Stimulated activated CD8-positive, alpha-beta memory T cell treated with anti-CD3 and anti-CD28 coated beads, Interleukin-15, amount 100 ng/mL, for 4 hours (primary cell): ENCODE results near the gene OLR1.
"Not testable (repeated sequence)": the region's sequence is repeated elsewhere in the genome, so short reads cannot be mapped to it uniquely, and the experiment has no call there.

Experiments
- DNase-seq, 2 donors: peaks; one replicate each; pipeline ENCODE4 v3.0.0-alpha.2; 2020; ENCODE audit warnings: low read depth in 2 of 2

The OLR1 gene

DNA sequence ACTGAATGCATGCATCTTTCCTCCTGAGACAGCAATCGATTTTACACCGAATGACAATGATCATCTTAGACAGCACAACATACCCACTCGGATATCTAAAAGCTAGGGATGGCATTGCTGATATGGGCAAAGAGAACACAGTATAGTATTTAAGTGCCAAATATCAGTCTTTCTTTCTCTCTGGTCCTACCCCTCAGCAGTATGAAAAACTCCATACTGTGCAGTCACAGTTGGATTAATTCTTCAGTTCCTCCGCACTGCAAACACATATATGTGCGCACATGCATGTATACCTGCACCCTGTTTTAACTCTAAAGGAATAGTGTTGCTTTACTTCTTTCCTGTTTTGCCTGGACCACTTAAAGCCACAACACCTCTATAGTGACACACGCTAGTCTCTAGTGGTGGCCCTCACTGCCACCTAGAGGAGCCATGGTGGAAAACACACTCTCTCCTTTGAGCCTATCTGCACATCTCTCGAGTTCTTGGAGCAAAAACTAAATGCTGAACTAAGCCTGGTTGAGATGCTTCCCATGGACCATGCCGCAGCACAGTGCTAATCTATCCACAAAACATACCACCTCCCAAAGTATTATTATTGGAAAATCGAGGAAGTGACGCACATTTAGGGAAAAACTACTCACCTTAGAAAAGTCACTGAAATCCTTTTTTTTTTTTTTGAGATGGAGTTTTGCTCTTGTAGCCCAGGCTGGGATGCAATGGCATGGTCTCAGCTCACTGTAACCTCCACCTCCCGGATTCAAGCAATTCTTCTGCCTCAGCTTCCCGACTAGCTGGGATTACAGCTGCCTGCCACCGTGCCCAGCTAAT lies 18.8 kb upstream of the OLR1 start:
- no peak for DNase-seq

DNA sequence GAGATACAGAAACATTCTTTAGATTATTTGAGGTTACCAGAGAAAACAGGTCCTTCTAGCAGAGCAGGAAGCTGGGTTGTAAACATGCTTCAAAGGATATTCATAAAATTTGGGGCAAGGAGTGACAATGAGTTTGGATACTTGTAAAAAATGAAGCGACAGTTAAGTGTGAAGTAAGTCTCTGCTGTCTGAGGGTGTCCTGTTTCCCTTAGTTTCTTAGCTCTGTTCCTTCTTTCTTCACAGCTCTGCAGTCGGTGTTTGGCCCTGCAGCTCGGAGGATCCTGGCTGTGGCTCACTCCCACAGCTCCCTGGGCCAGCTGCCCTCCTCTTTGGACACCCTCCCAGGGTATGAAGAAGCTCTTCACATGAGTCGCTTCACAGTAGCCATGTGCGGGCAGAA lies 17.7 kb upstream of the OLR1 start:
- DNase-seq: no peak

DNA sequence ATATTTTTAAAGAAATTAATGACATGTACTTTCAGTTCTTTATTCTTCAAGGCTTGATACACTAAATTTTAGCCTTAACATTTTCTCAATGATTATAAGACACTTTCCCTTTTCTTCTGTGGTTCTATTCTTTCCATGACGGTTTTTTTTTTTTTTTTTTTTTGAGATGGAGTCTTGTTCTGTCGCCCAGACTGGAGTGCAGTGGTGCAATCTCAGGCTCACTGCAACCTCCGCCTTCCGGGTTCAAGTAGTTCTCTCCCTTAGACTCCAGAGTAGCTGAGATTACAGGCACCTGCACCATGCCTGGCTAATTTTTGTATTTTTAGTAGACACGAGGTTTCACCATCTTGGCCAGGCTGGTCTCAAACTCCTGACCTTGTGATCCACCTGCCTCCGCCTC lies 15.0 kb upstream of the OLR1 start:
- DNase-seq: not testable (repeated sequence)

DNA sequence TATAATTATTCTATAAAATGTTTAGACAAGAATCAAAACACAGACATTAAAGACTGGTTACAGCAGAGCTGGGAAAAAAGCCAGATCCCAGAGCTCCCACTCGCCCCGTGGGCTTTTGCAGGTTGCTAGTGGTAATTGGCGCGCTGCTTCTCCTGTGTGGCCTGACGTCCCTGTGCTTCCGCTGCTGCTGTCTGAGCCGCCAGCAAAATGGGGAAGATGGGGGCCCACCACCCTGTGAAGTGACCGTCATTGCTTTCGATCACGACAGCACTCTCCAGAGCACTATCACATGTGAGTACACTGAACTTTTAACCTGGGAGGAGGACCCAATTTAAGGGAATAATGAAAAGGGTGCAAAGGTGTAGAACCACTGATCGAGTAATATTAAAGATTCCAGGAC lies 14.4 kb upstream of the OLR1 start:
- DNase-seq: no peak

DNA sequence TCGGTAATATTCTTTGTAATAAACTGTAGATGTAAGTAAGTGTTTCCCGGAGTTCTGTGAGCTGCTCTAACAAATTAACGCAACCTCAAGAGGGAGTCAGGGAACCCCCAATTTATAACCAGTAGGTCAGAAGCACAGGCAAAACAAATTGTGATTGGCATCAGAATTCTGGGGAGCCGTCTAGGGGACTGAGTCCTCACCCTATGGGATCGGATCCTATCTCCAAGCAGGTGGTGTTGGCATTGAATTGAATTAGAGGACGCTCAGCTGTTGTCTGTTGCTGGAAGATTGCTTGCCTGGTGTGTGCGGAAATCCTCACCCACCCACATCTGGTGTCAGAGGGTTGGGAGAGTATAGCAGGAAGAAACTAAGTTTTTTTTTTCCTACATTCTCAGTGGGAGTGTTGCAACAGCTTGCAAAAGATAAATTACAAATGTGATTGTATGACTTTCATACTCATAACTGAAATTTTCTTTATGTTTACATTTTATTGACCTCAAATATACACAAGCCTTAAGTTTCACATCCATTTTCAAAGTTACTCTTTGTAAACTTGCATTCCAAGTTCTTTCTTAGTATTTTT lies 12.4 kb upstream of the OLR1 start:
- DNase-seq: no peak

DNA sequence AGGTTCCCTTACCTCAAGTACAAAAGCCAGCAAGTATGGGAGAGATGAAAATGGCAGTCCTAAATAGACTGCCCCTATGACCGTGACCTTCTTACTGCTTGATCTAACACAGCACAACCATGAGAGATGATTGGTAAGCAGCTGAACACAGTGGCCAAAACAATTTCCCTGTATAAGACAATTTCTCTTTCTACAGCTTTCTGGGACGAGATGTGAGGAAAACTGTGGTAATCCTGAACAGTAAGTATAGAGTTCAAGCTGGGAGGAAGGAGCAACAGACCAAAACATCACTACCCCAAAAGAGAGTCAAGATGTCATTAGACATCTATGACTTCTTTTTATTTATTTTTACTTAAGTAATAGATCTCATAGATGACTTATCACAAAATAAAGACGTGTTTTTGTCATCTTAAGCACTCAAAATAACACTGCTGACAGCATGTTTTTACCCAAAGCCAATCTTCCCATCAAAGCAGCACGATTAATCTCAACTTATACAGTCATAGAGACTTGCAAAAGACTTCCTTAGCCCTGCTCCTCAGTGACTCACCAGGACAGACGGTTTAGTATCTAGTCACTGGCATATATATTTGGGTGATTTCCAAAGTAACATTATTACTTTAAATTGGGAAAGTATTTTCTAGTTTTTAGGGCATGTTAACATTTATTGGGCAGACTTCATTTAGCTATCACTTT lies 10.6 kb upstream of the OLR1 start:
- no peak for DNase-seq

DNA sequence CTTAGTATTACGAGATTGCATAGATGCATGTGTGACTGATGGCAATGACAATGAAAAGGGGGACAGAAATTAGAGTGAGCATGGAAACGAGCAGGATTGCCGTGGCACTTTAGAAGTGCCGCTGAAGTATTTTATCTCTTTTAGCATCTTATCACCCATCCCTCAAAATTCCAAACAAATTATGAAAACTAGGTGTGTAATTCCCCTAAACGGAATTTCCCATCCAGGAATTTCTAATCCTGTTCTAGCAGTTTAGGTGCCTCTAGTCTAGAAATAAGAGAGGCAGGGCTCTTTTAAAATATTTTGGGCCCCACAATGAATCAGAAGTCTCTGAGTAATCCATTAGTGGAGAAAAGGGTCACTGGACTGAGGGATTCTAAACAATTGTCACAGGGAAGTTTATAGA lies 7.8 kb upstream of the OLR1 start:
- DNase-seq: no peak

DNA sequence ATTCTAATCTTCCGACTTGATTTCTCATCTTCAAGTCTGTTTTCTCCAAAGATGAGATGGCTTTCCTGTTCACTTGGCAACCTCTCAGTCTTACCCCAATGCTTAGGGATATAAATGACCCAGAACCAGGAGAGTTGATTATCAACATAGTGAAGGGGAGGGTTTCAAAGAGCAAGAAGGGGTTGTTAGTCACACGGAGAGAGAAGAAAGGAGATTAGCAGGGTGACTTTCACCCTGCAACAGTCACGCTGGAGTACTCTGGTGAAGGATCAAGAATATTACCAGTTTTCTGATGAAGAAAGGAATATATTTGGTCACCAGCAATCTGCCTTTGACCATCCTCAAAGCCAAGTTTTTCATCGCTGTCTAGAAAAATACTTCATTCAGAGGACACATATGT lies 6.9 kb upstream of the OLR1 start, which contains the start of gene TMEM52B:
TMEM52B (plus strand) TSS at position 212 of the 400 bp plus-strand sequence. CDS start 543 bp downstream, outside the sequence.
- DNase-seq: no peak

DNA sequence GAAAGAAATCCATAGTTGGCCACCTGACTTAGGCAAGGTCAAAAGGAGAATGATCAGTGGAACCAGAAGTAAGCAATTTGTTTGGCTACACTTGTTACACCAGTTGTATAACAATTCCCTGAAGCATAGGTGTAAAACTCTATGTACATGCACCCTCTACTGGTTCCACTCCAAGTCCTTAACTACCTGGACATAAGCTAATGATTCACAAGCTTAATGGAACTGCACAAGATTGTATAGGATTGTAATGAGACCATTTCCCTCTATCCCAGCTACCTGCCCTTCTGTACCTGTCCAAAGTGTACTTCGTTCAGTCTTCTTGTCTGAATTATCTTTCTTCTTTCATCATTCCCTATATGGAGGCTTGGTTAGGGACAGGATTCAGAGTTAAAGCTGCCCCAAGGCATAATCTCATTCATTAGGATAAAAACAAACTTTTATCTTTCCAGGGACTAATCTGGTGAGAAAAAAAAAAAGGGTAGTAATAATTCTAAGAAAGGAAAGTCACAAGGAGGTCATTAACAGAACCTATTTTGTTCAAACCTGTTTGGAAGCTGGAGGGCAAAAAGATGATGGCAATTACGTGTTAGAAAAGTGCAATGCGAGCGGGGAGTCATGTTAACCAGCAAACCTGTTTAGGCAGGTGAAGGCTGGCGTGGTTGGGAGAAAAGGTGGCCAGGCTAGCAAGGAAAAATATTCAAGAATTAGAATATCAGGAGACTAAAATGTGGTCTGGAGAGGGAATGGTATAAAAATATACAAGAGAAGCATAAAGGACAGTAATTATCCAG lies 4.1 kb upstream of the OLR1 start:
- no peak for DNase-seq

DNA sequence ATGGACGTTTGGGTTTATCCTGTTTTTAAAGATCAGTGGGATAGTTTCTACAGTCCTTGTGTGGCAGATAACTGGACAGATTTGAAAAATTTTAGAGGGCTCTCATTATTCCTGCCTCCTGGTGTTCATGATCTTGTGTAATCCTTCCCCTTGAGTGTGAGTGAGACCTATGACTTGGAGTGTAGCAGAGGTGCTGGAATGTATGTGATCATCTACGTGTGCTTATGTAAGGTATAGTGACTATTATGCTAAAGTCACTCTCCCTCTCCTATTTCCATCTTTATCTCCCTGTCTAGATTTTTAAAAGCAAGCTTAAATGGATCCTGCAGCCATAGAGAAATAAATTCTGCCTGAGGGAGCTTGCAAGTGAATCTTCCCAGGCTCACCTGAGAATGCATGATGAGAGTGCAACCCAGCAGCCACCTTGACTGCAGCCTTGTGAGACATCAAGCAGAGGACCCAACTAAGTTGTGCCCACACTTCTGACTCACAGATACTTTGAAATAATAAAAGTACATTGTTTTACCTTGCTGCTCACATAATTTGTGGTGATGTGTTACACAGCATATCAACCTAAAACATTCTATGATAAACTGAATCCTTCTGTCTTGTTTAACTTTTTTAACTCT lies 3.2 kb upstream of the OLR1 start:
- DNase-seq: no peak

DNA sequence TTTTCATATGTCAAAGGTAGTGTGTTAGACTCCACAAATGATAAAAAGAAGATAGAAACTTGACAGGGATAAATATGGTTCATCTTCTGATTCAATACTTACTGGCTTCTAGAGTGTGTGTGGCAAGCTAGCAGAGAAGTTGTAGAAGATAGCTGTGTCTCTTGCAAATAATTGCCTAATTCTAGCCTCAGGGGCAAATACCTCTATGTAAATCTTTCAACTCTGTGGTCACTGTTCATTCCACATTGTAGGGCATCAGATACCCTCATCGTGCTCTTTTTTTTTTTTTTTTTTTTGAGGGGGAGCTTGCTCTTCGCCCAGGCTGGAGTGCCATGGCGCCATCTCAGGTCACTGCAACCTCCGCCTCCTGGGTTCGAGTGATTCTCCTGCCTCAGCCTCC lies 1.7 kb downstream of the OLR1 start:
- DNase-seq: no peak

DNA sequence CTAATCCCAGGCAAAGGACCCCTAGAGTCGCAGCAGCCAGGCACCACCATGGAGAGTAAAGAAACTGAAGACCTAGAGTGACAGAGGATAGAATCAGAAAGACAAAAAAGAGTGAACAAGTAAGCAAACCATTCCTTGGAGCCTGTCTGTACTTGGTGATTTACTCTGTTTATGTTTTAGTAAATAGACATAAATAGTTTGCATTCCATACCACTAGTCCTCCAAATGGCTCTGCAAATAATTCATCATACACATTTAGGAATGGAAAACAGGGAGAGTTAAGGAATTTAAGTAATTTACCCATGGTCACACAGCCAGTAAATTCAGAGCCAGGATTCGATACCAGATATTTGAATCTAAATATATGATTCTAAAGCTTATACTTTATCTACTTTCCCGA lies 2.8 kb downstream of the OLR1 start:
- DNase-seq: no peak

DNA sequence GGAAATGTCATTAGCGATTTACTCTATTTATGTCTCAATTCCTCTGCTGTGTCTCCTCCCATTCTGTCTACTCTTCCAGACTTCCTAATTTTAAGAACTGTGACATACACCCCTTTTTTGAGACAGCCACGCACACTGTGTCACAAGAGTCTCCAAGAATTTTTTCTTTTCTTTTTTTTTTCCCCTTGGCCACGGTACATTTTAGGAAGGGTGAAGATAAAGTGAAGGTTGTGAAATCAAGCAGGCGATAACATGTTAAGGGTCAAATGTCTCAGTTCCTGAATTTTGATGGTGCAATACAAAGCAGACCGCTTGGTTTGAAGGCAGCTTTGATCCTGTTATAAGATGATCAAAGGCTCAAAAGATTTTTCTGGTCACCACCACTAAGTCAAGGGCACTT lies 4.3 kb downstream of the OLR1 start:
- DNase-seq: no peak

DNA sequence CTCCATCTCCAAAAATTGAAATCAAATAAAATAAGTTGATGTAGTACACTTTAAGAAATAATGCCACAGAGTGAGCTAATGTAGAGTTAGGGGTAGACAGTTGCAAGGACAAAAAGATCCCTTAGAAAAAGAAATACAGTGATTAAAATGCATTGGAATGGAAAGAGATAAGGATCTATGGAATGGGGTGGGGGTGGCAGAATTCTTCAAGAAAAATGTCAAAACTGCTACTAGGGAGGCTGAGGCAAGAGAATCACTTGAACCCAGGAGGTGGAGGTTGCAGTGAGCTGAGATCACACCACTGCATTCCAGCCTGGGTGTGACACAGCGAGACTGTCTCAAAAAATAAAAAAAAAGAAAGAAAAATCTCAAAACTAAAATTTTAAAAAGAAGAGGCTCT lies 6.5 kb downstream of the OLR1 start:
- DNase-seq: no peak

DNA sequence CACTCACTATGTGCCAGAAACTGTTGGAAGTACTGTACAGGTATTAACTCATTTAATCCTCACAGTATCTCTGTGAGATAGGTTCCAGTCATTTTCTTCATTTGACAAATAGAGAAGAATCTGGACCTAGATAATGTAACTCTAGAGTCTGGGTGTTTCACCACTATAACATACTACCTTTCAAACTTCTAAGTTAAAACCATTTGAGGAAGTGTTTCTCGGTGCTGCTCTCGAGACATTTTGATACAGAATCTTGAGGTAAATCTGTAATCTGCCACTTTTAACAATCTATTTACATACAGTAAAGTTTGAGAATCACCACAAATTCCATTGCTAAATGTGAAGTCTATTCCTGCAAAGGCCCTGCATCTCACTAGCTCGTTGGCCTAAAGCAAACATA lies 8.8 kb downstream of the OLR1 start:
- DNase-seq: no peak

DNA sequence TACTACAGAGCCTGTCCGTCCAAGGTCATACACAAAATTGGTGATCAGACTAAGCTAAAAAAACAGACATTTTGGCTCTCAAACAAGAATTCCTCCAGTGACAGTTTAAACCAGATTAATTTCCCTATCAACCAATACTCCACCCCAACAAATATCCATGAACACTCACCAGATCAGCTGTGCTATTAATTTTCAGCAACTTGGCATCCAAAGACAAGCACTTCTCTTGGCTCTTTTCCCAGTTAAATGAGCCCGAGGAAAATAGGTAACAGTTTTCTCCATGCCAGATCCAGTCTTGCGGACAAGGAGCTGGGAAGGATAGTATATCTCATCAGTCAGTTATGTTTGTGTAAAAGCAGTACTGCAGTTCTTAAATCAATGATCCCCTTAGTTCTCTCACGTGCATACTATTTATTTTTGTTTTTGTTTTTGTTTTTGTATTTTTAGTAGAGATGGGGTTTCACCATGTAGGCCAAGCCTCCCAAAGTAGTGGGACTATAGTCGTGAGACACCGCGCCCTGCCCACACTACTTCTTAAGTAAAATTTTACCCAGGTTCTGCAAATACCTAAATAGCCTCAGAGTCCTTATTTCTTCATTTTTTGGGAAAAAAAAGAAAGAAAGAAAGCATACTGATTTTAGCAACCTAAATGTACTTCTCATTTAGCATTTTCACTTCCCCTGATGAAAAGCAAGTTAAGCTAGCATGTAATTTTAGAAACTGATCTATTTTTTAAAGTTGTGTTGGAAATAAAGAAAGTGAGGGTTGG lies 11.1 kb downstream of the OLR1 start:
- DNase-seq: no peak

DNA sequence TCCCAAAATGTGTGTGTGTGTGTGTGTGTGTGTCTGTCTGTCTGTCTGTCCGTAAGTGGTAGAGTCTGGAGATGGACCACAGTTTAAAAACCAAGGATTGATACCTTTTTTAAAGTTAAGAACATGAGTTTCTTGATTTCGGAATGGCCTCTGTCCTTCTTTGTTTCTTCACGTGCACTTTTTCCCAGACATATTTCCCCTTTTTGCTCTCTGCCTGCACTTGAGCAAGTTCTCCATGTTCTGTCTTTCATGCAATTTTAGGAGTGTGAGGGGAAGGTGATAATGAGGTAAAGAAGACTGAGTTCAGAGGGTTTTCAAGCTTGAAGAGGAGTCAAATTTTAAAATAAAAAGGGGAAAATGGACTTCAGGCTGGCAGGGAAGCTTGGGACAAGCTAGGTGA lies 12.7 kb downstream of the OLR1 start:
- DNase-seq: no peak

DNA sequence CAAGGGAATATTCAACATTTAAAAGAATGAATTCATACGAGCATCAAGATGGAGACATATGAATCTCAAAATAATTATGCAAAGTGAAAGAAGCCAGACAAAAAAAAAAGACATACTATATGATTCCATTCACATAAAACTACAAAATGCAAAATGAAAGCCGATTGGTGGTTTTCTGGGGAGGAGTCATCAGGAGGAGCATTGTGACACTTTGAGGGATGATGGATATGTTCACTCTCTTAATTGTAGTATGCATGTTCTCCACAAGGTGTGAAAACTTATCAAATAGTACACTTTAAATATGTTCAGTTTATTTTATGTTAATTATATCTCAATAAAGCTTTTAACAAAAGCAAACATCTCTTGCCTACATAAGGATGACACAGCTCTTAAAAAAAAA lies 13.5 kb downstream of the OLR1 start:
- DNase-seq: no peak

DNA sequence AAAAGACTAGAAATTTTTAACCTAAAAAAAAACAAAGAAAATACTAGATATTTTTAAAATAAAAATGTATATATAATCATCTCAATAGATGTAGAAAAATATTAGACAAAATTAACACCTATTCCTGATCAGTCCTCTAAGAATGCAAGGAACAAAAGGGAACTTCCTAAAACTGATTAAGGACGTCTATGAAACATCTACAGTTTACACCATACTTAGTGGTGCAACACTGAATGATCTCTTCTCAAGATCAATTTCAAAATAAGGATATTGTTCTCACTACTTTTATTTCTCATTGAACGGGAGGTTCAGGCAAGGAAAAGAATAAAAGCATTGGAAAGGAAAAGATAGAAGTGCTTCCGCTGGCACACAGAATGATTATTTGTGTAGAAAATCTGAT lies 16.0 kb downstream of the OLR1 start:
- no peak for DNase-seq

DNA sequence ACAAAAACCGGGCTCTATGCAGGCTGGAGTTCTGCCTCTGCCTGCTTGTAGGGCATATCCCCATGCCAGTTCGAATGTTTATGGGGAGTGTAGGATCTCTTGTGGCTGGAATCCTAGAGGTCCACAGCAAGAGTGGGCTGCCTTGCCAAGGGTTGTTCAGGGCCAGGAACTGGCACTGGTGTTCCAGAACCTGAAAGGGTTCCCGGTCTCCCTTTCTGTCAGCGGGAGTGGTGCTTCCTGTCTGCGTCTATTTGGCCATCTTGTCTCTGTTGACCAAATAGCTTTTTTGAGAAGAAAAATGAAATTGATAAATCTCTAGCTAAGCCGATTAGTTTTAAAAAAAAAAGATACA lies 17.8 kb downstream of the OLR1 start:
- DNase-seq: no peak
